Ishikawa (cell line): Measurements from ENCODE around the gene THRA.

ENCODE experiments used
- CEBPB ChIP-seq: IDR thresholded peaks from 2 replicates; pipeline ENCODE4 v1.6.1; 2012
- EP300 ChIP-seq: IDR thresholded peaks from 2 replicates; pipeline ENCODE4 v1.6.1; 2012; ENCODE audit warnings: borderline replicate concordance
- FOXM1 ChIP-seq: IDR thresholded peaks from 2 replicates; pipeline ENCODE4 v1.6.1; 2012; ENCODE audit warnings: low read depth, borderline replicate concordance
- MAX ChIP-seq: IDR thresholded peaks from 2 replicates; pipeline ENCODE4 v1.6.1; 2012
- RAD21 ChIP-seq: IDR thresholded peaks from 2 replicates; pipeline ENCODE4 v1.6.1; 2012; ENCODE audit warnings: low read depth
- REST ChIP-seq: IDR thresholded peaks from 2 replicates; pipeline ENCODE4 v1.6.1; 2012; ENCODE audit warnings: low read depth, mild to moderate bottlenecking
- TAF1 ChIP-seq: IDR thresholded peaks from 2 replicates; pipeline ENCODE4 v1.6.1; 2012; ENCODE audit warnings: low read depth, mild to moderate bottlenecking
- TCF12 ChIP-seq: IDR thresholded peaks from 2 replicates; pipeline ENCODE4 v1.6.1; 2012; ENCODE audit warnings: low read depth
- YY1 ChIP-seq: IDR thresholded peaks from 2 replicates; pipeline ENCODE4 v1.6.1; 2012; ENCODE audit warnings: low read depth
- ZBTB7A ChIP-seq: IDR thresholded peaks from 2 replicates; pipeline ENCODE4 v1.6.1; 2012; ENCODE audit warnings: low read depth

DNA sequence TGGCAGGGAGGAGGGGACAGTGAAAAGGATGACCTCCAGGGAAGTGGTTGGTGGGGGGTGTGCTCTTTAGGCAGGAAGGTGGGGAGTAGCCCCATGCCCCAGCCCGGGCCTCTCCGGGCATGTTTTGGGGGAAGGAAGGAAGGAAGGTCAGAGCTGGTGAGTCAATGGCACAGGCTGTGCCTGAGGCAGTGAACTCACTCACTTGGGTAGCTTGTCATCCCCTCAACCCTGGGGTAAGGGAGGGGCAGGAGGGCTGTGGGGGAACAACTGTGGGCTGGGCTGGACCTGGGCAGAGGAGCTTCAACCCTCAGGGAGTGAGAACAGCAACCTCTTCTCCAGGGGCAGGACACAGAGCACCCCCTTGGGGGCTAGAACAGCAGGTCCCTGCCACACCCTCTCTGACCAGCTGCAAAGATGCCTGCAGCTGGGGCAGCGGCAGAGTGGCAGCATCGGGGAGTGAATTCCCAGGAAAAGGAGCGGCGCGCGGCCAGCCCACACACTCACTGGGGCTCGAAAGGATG, 41.3 kb upstream of the THRA start:
- TF ChIP-seq RAD21 (no peak), REST (no peak), MAX (no peak), EP300 (no peak), ZBTB7A (no peak), YY1 (no peak), CEBPB (no peak), FOXM1 (no peak), TCF12 (no peak), TAF1 (no peak)
